Testis (tissue), 2 donors: Measurements from ENCODE around the gene ZC3H18.

Experiments
- CTCF ChIP-seq, 3 experiments: fragments of 450-650 bp in 2 of 3; fragments of 200-600 bp in 1 of 3; sonication (generic) in 1 of 3; IDR thresholded peaks; one replicate each; pipeline ENCODE4 v1.5.1; 2016 to 2019; ENCODE audit warnings: antibody characterized with exemption in 3 of 3, mild to moderate bottlenecking in 2 of 3, moderate library complexity in 1 of 3
- POLR2A ChIP-seq: fragments of 450-650 bp; IDR thresholded peaks from one replicate; pipeline ENCODE4 v1.6.1; 2017; ENCODE audit warnings: antibody characterized with exemption, mild to moderate bottlenecking, moderate library complexity

- TF ChIP-seq CTCF (IDR thresholded peaks at IDR 0.05), result no peak
- no peak for TF ChIP-seq POLR2A
Measured at GRCh38 chr16:88593061-88593460, 22.9 kb downstream of the ZC3H18 start.
